ENCODE data around the gene CLEC16A.

Gene CLEC16A

GRCh38 chr16:11180489-11180888 is 236.1 kb downstream of the CLEC16A start:
- DNase-seq (ENCODE audit: low spot score), result no peak

DNA sequence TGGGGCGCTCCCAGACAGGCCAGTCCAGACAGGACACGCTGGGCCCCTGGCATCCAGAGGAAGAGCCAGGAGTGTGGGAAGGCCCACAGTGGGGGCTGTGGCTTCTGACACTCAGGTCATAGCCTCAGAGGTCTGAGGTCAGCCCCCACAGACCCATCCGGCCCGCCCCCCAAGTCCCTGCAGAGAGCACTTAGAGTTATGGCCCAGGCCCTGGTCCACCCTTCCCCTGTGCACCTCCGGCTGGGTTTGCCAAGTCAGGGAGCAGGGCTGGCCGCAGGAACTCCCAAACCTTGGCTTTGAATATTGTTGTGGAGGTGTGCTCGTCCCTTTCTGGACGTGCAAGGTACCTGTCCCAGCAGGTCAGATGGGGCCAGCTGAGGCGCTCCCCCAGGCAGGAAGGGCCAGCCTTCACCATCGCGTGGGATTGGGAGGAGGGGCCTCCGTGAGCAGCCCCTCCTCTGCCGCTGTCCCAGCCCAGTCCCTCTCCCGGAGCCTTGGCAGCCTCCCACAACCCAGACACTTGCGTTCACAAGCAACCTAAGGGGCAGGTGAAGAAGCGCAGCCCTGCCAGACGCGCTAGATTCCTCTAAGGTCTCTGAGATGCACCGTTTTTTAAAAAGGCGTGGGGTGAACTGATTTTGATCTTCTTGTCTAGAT is 237.0 kb downstream of the CLEC16A start:
- no peak for DNase-seq (ENCODE audit: low spot score)

- DNase-seq (ENCODE audit: low spot score), result no peak
These were observed 237.5 kb downstream of the CLEC16A start for GRCh38 chr16:11181899-11182279.

DNA sequence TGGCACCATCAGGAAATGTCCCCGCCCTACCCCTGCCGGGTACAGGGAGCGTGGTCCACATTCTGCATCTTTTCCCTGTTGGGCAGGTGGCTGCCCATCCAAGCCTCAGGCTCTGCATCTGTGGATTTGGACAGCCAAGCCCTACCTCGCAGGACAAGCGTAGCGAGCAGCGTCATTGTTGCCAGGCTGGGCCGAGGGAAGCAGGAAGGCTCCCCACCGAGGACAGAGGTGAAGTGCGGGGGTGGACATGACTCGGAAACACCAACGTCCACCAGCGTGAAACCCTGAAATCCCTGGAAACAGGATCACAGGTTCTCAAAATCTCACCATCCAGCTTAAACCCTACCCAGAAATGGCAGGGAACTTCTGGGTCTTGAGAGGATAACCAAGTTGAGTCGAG is 238.0 kb downstream of the CLEC16A start:
- no peak for DNase-seq (ENCODE audit: low spot score)

GRCh38 chr16:11183035-11183812 is 238.9 kb downstream of the CLEC16A start:
- no peak for DNase-seq (ENCODE audit: low spot score)

GRCh38 chr16:11183951-11184350 is 239.6 kb downstream of the CLEC16A start:
- no peak for DNase-seq (ENCODE audit: low spot score)

DNA sequence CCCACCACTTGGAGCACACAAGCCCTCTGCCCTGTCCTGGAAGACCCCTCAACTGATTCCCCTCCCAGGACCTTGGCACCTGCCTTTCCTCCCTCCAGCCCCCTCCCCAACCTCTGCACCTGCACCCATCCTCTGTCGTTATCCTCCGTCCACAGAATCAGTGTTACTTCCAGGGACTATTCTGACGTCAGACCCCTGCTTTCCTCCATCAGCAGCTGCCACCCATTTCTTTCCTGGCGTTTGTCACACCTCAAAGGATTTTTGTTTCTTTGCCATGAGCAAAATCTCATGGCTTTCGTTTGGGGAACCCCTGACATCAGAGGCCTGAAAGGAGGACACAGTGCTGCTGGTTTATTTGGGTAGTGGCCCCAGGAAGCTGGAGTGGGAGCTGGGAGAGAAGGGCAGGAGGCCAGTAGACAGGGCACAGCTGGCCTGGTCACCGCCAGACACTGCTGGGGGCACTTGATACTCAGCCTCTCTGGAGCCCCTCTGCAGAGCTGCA is 243.2 kb downstream of the CLEC16A start:
- no peak for DNase-seq (ENCODE audit: low spot score)

DNA sequence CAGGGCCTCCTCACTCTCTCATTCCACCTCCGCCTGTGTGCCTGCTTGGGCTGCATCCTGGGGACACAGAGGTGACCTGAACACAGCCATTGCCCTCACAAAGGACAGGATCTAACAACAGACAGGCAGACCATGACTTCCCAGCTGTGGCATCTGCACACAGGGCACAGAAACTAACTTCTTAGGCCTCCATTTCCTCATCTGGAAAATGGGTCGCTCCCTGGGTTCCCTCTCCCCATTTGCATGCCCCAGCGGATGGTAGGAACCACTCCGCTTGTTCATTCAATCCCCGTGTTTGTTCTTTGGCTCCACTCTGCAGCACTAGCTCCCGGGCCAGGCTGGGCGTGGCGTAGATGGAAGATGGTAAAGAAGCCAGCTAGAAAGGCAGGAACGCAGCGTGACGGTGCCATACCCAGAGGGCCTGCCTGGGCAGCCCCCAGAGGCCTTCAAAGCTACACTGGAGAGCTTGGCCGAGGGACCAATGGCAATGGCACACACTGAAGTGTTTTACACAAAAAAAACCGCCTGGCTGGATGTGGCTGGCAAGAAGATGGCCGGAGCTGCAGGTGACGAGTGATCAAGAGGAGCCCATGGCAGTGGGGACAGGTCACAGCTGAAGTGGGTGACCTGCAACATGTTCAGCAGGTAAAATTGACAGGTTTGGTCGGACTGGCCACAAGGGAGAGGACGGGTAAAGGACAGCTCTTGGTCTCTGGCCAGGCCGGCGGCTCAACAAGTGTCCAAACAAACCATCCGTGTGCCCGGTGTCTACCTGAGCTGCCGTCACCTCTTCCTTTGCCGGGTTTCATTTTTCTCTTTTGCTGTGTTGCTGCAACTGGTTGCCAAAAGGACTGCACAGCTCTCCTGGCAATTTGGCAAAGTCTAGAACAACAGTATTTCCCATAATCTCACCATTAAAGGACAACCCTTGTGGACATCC is 244.7 kb downstream of the CLEC16A start:
- no peak for DNase-seq (ENCODE audit: low spot score)

- no peak for DNase-seq (ENCODE audit: low spot score)
These were observed 246.5 kb downstream of the CLEC16A start for GRCh38 chr16:11190588-11191560.

DNA sequence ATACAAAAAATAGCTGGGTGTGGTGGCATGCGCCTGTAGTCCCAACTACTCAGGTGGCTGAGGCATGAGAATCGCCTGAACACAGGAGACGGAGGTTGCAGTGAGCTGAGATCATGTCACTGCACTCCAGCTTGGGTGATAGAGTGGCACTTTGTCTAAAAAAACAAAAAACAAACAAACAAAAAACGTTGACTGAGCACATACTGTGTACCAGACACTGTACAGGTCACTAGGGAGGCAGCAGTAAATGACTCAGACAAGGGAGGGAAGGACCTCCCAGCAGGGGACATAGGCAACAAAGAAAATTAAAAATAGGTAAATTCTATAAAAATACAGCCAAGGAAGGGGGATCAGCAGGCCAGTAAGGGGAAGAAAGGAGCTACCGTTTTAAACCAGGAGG is 247.3 kb downstream of the CLEC16A start:
- no peak for DNase-seq (ENCODE audit: low spot score)

DNA sequence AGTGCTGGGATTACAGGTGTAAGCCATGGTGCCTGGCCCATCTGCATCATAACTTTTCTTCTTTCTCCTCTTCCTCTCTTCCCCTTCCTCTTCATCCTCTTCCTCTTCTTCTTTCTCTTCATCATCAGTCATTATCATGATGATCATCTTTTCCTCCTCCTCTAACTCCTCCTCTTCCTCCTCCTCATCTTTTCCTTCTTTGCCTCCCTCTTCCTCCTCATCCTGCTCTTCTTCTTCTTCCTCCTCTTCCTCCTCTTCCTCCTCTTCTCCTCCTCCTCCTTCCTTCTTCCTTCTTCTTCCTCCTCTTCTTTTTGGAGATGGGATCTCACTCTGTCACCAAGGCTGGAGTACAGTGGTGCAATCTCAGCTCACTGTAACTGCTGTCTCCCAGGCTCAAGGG is 249.1 kb downstream of the CLEC16A start:
- no peak for DNase-seq (ENCODE audit: low spot score)

GRCh38 chr16:11194913-11195312 is 250.5 kb downstream of the CLEC16A start:
- no peak for DNase-seq (ENCODE audit: low spot score)

DNA sequence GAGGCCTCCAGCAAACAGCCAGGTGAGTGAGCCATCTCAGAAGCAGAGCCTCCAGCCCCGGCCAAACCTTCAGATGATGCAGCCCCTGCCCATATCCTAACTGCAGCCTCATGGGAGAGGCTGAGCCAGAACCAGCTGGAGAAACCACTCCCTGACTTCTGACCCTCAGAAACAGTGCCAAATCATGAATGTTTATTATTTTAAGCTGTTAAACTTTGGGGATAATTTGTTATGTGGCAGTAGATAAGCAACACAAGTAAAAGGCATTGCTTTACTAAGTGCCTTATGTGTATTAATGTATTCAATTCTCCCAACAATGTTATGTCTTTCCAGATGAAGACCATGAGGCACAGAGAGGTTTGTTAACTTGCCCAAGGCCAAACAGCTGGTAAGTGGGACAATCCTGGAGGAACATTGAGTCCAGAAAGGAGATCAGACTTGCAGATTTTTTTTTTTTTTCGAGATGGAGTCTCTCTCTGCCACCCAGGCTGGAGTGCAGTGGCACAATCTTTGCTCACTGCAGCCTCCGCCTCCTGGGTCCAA is 252.0 kb downstream of the CLEC16A start:
- DNase-seq (ENCODE audit: low spot score), result no peak

DNA sequence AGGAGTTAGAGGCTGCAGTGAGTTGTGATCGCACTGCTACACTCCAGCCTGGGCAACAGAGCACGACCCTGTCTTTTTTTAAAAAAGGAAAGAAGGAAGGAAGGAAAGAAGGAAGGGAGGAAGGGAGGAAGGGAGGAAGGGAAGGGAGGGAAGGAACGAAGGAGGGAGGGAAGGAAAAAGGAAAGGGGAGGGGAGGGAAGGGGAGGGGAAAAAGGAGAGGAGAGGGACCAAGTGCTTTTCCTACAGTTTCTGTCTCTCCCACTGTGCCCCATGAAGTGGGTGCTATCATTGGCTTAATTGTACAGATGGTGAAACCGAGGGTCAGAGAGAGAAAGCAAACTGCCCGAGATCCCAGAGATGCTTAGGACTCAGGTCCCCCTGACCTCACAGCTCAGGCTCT is 254.0 kb downstream of the CLEC16A start:
- no peak for DNase-seq (ENCODE audit: low spot score)

- peak; percentile 69 for DNase-seq (ENCODE audit: low spot score)
These were observed 254.5 kb downstream of the CLEC16A start for GRCh38 chr16:11198828-11199227.

- no peak for DNase-seq (ENCODE audit: low spot score)
These were observed 256.2 kb downstream of the CLEC16A start for GRCh38 chr16:11200592-11200991.

DNA sequence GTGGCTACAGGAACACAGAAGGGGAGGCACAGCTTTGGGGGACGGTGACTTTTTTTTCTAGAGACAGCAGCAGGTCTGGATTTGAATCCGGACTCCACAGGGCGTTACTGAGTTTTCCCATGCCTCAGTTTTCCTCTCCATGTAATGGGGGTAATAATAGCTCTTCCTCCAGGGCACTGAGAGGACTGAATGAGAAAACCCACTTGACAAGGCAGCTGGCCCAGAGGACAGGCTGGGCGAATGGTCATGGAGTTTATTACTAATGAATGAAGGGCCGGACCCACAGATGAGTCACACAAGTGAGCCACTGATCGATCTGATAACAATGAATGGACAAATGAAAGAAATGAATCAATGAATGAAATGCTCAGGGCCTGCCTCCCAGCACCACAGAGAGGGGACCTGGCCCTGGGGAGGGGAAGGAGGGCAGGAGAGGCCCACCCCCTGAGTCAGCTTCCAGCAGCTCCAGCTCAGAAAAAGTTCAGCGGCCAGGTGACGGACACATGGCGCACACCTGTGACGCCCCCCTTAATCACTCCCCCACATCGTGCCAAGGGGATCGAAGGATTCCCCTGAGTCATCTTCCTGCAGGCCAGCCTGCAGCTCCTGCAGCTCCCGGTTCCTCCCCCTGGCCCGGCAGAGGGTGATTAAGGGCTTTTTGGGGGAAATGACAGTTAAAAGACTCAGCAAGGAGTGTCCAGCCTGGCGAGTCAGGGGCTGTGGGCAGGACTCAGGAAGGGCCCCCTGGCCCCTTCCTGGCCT is 257.3 kb downstream of the CLEC16A start:
- peak; percentile 12 for DNase-seq (ENCODE audit: low spot score)

- DNase-seq (ENCODE audit: low spot score), result no peak
These were observed 258.1 kb downstream of the CLEC16A start for GRCh38 chr16:11202260-11203091.

- DNase-seq (ENCODE audit: low spot score), result no peak
These were observed 258.8 kb downstream of the CLEC16A start for GRCh38 chr16:11203111-11203623.

All from LoVo (cell line).